H1 (cell line): ENCODE data around the gene SPAST. TPM values are rescaled to one million over a fixed set of nuclear protein-coding genes. Genes with fewer than 3 reads are reported as not detected.

Experiments used
- GTF2F1 ChIP-seq: IDR thresholded peaks from 2 replicates; pipeline ENCODE4 v1.6.1; 2012; ENCODE audit warnings: low read depth, low read length, improper control_type of control experiment, borderline replicate concordance
- PHF8 ChIP-seq: fragments of 200-600 bp; sonication (generic); conservative IDR thresholded peaks from 2 replicates; pipeline ENCODE4 v1.7.1; 2012; ENCODE audit warnings: low read depth, mild to moderate bottlenecking, inconsistent platforms, low read length, moderate library complexity
- POLR2A ChIP-seq, 2 experiments: IDR thresholded peaks; 1 replicate in 1 of 2; 2 replicates in 1 of 2; pipeline ENCODE4 v1.6.1; 2011; ENCODE audit warnings: low read depth in 2 of 2, low read length in 2 of 2, mild to moderate bottlenecking in 2 of 2; ENCODE audit errors: control extremely low read depth in 1 of 2
- RFX5 ChIP-seq: IDR thresholded peaks from 2 replicates; pipeline ENCODE4 v1.6.1; 2011; ENCODE audit warnings: low read depth, low read length, improper control_type of control experiment, borderline replicate concordance
- SRF ChIP-seq: IDR thresholded peaks from 2 replicates; pipeline ENCODE4 v1.6.1; 2011; ENCODE audit warnings: mild to moderate bottlenecking, low read depth, low read length, moderate library complexity
- ZNF274 ChIP-seq: IDR thresholded peaks from 2 replicates; pipeline ENCODE4 v1.7.0; 2012; ENCODE audit warnings: low read length, borderline replicate concordance; ENCODE audit errors: extremely low read depth
- polyA plus RNA-seq, 7 experiments: library from polyadenylated mRNA; depleted of rRNA in 3 of 7; stranded (reverse) in 5 of 7; unstranded in 2 of 7; fragments of >200 nt in 5 of 7; fragments of 200-250 nt in 2 of 7; gene quantifications; 1 replicate in 5 of 7; 2 replicates in 1 of 7; 4 replicates in 1 of 7; pipeline versions ENCODE4 v1.2.1 to v1.2.3, GENCODE V29; 2011 to 2013; ENCODE audit warnings: missing spikeins in 2 of 7, mixed read lengths in 2 of 7
- total RNA-seq: library from RNA; stranded (reverse); fragmentation: NEBNext Ultra II Directional; extraction: Animal tissue kit (Norgen Biotek cat#: 25700); gene quantifications from 2 replicates; pipeline ENCODE4 v1.2.1, GENCODE V29; 2021
- TF ChIP-seq, protein P1 (sequence below): fragments of 300-600 bp; sonication (generic); IDR thresholded peaks from 2 replicates; pipeline ENCODE4 v1.7.1; 2012; ENCODE audit warnings: low read length, moderate library complexity, mild to moderate bottlenecking, inconsistent platforms; ENCODE audit not compliant: insufficient replicate concordance

The SPAST gene
- total and polyA plus RNA-seq, 2 of the 8 experiments (the other 6 are each of a cell fraction or from before 2014, with no cell fraction given), result 4.4 to 36.0 TPM

DNA sequence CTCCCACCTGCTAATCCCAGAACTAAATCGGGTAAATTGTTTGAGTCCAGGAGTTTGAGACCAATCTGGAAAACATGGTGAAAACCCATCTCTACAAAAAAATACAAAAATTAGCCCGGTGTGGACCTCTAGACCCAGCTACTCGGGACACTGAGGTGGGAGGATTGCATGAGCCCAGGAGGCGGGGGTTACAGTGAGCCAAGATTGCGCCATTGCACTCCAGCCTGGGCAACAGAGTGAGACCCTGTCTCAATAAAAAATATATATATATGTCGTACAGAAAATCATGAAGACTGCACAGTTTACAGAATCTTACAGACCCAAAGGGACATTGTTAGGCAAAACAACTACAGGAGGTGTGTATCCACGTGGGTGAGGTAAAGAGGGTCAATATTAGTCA is 19.8 kb upstream of the SPAST start (continued):
- TF ChIP-seq, protein P1, sequence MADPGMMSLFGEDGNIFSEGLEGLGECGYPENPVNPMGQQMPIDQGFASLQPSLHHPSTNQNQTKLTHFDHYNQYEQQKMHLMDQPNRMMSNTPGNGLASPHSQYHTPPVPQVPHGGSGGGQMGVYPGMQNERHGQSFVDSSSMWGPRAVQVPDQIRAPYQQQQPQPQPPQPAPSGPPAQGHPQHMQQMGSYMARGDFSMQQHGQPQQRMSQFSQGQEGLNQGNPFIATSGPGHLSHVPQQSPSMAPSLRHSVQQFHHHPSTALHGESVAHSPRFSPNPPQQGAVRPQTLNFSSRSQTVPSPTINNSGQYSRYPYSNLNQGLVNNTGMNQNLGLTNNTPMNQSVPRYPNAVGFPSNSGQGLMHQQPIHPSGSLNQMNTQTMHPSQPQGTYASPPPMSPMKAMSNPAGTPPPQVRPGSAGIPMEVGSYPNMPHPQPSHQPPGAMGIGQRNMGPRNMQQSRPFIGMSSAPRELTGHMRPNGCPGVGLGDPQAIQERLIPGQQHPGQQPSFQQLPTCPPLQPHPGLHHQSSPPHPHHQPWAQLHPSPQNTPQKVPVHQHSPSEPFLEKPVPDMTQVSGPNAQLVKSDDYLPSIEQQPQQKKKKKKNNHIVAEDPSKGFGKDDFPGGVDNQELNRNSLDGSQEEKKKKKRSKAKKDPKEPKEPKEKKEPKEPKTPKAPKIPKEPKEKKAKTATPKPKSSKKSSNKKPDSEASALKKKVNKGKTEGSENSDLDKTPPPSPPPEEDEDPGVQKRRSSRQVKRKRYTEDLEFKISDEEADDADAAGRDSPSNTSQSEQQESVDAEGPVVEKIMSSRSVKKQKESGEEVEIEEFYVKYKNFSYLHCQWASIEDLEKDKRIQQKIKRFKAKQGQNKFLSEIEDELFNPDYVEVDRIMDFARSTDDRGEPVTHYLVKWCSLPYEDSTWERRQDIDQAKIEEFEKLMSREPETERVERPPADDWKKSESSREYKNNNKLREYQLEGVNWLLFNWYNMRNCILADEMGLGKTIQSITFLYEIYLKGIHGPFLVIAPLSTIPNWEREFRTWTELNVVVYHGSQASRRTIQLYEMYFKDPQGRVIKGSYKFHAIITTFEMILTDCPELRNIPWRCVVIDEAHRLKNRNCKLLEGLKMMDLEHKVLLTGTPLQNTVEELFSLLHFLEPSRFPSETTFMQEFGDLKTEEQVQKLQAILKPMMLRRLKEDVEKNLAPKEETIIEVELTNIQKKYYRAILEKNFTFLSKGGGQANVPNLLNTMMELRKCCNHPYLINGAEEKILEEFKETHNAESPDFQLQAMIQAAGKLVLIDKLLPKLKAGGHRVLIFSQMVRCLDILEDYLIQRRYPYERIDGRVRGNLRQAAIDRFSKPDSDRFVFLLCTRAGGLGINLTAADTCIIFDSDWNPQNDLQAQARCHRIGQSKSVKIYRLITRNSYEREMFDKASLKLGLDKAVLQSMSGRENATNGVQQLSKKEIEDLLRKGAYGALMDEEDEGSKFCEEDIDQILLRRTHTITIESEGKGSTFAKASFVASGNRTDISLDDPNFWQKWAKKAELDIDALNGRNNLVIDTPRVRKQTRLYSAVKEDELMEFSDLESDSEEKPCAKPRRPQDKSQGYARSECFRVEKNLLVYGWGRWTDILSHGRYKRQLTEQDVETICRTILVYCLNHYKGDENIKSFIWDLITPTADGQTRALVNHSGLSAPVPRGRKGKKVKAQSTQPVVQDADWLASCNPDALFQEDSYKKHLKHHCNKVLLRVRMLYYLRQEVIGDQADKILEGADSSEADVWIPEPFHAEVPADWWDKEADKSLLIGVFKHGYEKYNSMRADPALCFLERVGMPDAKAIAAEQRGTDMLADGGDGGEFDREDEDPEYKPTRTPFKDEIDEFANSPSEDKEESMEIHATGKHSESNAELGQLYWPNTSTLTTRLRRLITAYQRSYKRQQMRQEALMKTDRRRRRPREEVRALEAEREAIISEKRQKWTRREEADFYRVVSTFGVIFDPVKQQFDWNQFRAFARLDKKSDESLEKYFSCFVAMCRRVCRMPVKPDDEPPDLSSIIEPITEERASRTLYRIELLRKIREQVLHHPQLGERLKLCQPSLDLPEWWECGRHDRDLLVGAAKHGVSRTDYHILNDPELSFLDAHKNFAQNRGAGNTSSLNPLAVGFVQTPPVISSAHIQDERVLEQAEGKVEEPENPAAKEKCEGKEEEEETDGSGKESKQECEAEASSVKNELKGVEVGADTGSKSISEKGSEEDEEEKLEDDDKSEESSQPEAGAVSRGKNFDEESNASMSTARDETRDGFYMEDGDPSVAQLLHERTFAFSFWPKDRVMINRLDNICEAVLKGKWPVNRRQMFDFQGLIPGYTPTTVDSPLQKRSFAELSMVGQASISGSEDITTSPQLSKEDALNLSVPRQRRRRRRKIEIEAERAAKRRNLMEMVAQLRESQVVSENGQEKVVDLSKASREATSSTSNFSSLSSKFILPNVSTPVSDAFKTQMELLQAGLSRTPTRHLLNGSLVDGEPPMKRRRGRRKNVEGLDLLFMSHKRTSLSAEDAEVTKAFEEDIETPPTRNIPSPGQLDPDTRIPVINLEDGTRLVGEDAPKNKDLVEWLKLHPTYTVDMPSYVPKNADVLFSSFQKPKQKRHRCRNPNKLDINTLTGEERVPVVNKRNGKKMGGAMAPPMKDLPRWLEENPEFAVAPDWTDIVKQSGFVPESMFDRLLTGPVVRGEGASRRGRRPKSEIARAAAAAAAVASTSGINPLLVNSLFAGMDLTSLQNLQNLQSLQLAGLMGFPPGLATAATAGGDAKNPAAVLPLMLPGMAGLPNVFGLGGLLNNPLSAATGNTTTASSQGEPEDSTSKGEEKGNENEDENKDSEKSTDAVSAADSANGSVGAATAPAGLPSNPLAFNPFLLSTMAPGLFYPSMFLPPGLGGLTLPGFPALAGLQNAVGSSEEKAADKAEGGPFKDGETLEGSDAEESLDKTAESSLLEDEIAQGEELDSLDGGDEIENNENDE, result no peak
- TF ChIP-seq POLR2A (IDR thresholded peaks at IDR 0.05; ENCODE audit: control extremely low read depth in 1 of 2, low read depth in 2 of 2, low read length in 2 of 2) (no peak), SRF (no peak), PHF8 (no peak), ZNF274 (no peak), GTF2F1 (no peak), RFX5 (no peak)
